NCI-H2227 treated with DMSO at 0.1 percent for 48 hours (cell line): Measurements from ENCODE around the gene CPLX1.
"Not testable (repeated sequence)": the region's sequence is repeated elsewhere in the genome, so short reads cannot be mapped to it uniquely, and the experiment has no call there.

Source experiments
- DNase-seq: peaks from one replicate; lab custom pipeline; 2025; lab: John Stamatoyannopoulos, UW

The CPLX1 gene

DNA sequence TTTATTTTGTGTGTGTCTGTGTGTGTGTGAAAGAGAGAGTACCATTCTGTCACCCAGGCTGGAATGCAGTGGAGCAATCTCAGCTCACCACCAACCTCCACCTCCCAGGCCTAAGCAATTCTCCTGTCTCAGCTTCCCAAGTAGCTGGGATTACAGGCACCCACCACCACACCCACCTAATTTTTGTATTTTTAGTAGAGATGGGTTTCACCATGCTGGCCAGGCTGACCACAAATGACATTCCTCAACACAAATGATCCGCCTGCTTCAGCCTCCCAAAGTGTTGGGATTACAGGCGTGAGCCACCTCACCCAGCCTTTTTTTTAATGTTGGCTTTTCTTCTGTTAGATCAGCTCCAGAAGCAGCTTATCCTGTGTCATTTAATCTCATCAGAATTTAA, 50.4 kb downstream of the CPLX1 start:
- DNase-seq = not testable (repeated sequence)

DNA sequence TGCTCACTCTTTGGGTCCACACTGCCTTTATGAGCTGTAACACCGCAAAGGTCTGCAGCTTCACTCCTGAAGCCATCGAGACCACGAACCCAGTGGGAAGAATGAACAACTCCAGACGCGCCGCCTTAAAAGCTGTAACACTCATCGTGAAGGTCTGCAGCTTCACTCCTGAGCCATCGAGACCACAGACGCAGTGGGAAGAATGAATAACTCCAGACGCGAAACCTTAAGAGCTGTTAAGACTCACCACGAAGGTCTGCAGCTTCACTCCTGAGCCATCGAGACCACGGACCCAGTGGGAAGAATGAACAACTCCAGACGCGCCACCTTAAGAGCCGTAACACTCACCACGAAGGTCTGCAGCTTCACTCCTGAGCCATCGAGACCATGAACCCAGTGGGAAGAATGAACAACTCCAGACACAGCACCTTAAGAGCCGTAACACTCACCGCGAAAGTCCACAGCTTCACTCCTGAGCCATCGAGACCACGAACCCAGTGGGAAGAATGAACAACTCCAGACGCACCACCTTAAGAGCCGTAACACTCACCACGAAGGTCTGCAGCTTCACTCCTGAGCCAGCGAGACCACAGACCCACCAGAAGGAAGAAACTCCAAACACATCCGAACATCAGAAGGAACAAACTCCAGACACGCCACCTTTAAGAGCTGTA, 51.4 kb downstream of the CPLX1 start:
- DNase-seq = not testable (repeated sequence)

DNA sequence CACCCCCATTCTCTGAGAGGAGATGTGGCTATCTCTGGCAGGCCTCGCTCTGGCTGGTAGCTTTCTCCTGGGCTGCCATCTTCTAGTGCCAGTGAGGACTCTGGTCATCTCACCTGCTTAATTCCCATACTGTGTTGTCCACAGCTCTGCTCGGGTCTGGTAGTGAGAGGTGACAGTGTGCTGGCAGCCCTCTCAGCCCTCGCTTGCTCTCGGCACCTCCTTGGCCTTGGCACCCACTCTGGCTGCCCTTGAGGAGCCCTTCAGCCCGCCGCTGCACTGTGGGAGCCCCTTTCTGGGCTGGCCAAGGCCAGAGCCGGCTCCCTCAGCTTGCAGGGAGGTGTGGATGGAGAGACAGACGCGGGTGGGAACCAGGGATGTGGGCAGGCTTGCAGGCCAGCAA, 52.7 kb downstream of the CPLX1 start:
- DNase-seq = no peak

DNA sequence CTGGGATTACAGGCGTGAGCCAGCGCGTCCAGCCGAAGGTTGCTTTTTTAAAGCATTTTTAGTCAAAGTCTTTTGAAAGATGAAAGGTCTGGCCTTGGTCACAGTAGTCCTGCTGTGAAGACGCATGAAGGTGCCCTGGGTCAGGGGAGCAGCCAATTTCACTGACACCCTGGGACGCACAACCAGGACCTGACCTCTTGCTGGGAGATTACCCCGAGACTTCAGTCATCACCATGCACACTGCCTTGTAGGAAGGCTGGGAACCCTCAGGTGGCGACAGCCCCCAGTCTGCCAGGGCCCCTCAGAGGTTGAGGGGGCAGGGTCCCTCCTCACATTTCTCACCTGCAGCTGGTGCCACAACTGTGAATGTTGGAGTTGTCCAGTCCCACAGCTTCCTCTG, 53.2 kb downstream of the CPLX1 start:
- DNase-seq = no peak

DNA sequence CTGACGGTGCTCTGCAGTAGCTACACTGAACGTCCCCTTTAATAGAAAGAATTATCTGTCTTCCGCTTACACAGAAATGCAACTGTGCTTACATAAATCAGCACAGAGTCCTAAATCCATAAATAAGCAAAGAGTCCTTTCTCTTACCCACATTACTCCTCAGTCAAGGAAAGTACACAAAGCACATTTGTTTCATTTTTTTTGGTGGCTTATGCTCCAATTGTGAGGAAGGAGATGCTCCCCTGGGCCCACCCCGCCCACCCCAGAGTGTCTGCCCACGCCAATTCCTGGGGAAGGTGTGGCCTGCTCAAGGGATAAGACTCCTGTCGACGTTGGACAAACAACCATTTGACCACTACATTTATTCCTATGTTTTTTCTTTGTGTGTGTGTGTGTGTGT, 53.8 kb downstream of the CPLX1 start:
- DNase-seq = no peak

DNA sequence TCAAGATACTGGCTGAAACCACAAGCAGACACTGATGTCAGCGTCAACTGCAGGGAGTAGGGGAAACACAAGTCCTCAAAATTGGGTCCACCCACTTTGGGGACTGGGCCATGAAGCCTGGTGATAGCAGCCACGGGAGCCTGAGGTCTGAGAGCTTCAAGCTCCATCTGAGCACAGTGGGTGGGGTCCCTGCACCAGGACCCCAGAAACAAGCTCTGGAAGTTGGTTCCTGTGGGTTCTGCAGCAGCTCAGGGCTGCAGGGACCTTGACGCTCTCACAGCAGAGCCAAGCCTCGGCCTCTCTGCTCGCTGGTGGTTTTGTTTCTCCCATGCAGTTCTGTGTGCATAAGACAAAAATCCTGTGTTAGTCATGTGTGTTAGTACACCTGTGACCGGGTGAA, 54.5 kb downstream of the CPLX1 start:
- DNase-seq = no peak

DNA sequence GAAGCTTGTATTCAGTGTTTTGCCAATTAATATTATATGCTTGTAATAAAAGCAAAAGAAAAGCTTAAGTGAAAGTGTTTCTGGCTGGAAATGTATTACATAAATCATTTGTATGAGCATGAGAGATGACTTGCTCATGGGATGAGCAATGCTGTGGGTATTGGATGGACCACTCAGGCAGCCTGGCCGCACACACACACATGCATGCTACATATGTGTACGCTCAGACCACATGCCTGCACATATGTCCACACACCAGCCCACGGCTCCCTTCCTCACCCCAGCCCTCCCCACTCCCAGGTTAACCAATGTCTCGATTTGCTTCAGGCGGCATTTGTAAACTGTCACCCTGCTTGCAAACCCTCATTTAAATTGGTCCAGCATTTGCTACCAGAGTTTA, 55.9 kb downstream of the CPLX1 start:
- DNase-seq = no peak

DNA sequence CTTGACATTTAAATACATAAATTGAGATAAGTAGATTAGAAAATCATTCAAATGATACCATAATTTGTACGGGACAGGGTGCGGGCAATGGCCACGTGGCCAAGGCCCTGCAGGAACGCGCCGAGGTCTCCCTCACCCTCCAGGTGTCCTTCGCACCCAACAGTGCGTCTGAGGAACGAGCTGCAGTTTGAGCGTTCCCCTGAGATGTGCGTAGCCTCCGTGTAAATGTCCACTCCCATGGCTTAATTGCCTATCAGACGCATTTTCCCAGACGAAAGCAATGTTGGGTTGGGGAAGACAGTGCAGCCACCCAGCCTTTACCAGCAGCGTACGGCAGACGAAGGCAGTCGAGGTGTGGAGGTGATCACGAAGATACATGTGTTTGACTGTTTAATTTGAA, 56.4 kb downstream of the CPLX1 start:
- DNase-seq = no peak

DNA sequence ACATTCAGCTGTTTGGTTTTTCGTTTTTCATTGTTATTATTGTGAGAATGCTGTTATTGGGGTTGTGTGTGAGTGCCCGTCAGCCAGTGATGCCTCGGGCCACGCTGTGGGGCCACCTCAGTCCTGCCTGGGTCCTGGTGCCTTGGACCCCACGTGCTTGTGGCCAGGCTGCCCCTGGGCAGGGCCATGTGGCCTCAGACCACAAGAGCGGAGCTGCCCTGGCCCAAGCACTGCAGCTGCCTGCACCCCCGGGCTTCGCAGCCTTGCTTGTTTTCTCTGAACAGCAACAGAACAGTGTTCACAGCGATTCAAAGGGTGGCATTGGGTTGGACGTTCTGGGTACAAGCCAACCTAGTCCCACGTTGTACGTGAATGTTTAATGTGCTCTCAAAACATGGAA, 56.9 kb downstream of the CPLX1 start:
- DNase-seq = no peak

DNA sequence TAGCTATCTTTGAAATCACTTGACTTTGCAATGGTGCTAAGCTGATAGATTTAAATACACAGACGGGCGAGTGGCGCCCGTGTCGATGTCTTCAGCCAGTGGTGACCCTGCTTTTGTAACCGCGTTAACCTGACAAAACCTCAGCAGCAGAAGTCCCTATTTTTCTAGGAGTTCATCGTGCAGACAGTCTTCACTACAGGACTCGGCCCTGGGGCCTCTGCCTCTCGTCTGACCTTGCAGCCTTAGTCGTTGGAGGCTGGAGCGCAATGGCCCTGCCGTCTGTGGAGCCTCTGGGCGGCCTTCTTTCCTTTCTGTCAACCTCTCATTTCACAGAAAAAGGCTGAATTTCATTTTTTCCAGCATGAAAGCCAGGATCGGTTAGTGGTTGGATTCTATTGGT, 57.9 kb downstream of the CPLX1 start:
- no peak for DNase-seq

DNA sequence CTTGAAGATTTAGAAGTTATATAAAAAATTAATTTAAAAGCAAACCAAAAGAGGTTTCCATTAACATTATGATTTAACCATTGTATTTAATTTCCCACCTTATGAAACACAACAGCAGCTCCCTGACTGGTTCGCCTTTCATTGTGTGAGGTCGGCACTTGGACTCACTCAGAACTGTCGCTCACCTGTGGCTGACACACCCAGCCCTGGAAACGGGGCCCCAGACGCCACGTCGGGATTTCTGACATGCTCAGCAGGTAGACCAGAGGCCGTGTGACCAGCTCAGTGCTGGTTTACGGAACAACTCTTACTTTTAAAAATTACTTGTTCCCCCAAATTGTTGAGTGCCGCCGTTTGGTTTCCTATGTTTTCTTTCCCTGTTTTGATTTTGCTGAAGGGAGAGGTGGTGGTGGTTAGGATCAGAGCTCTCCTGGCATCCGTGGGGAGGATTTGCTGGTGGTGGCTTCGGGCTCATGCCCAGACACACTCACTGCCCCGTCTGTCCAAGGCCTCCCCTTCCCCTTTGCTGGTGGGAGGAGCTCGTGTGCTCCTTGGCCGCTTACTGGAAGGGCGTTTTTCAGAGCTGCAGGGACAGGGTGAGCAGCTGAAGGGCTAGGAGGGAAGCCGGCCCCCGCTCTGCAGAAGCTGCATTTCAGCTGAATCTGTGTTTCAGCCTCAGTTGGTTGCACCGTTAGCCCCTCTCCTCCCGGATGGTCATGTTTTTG, 59.2 kb downstream of the CPLX1 start:
- DNase-seq = no peak

DNA sequence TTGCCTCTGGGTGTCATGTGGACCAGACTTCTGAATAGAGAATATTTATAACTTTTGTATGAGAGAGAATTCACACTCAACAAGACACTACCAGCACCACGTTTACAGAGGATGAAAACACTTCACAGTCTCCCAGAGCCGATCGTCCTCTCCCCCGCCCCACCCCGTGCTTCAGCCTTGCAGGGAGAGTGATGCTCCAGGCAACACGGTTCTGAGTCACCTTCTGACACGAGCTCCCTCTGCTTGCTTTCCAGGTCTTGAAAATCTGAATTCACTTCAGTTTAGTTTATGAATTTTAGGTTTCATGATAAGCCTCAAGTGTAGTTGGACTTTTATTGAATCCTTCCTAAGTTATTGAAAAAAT, 59.8 kb downstream of the CPLX1 start:
- DNase-seq = no peak

DNA sequence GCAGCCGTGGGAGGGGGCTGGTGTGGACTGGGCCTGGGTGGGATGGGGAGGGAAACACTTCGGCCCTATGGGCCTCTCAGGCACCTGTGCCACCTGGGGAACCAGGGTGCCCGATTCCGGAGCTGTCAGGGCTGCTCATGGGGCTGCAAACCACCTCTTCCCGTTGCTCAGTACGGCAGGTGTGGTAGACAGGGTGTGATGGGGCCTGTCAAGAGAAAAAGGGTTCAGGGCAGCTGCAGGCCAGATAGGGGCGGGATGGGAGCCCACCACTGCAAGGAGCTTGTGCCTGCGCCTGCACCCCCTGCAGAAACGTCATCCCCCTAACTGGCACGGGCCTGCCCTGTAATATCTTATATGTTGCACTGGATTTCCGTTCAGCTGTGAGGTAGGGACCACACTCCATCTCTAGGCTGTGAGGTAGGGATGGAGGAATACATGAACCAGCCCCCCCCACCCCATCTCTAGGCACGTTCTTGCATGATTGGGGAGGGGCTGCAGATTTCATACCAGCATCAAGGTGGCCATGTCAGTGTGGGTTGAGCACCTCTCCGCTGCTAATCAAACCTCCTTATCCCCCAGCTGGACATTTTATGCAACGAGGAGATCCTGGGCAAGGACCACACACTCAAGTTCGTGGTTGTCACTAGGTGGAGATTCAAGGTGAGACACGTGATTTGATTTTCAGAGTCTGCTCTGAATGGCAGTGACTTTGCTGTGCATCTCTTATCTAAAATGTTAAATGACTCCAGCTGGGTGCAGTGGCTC, 61.3 kb downstream of the CPLX1 start:
- no peak for DNase-seq

DNA sequence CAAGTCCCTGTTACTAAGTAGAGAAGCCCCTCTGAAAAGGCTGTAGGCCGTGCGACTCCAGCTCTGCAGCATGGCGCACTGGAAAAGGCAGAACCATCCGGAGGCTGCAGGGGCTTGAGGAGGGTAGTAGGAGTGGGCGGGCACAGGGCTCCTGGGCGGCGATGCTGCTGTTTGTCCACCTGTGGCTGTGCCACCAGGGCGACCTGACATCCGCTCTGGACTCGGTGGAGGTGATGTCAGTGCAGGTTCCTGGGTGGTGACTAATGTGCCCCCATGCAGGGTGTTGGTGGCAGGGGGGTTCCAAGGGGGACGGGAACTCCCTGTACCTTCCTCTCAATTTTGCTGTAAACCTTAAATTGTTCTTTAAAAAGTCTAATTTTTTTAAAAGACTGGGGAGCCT, 62.0 kb downstream of the CPLX1 start:
- no peak for DNase-seq

DNA sequence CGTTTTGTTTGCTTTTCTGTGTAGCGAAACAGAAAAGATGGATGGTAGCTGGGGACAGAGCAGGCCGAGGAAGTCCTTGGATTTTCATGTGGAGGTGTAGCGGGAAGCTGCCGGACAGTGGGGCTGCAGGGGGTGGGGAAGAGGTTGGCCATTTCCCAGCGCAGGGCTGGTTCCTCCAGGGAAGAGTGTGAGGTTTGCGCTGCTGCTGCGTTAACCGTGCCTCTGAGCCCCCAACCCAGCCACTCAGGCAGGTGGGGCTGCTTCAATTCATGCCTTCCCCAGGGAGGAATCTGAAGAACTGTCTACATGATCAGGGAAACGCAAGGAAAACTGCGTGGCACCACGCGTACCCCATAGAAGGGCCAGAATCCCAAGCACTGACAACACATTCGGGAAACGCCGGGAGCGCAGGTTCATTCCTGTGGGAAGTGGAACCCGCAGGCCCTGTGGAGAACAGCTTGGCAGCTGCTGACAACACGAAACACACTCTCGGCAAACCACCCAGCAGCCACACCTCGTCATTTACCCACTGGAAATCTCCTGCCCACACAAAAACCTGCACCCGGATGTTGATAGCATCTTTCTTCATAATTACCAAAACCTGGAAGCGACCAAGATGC, 62.6 kb downstream of the CPLX1 start:
- no peak for DNase-seq

DNA sequence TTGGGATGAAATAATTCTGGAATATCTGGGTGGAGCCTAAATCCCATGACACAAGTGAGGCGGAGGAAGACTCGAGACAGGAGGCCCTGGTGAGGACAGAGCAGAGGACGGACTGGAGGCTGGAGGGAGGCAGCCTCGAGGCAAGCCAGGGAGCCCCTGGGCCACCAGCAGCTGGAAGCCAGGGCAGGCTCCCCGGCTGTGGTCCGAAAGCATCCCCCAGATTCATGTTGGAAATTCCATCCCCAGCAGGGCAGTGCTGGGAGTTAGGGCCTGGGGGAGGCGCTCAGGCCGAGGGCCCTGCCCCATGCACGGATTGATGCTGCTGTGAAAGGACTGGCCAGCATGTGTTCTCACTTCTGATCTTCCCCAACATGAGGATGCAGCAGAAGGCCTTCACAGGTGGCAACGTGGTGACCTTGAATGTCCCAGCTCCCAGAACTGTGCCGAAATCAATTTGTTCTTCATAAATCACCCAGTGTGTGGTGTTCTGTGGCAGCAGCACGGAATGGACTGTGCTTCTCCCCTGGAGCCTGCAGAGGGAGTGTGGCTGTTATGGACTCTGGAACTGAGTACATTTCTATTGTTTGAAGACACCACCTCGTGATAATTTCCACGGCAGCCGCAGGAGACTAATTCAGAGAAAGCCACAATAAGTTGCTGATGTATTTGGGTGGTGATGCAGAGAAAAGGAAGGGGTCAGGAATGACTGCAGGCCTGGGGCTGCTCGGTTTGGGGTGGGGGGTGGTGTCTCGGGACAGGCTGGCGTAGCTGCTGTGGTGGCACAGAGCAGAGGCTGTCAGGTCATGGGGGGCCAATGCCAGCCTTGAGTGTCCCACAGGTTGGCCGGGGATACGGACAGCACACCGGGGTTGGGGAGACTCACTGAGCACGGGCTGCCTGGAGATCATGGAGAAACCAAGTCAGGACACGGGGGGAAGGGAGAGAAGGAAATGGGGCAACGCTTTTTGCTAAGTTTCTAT, 63.4 kb downstream of the CPLX1 start:
- no peak for DNase-seq

DNA sequence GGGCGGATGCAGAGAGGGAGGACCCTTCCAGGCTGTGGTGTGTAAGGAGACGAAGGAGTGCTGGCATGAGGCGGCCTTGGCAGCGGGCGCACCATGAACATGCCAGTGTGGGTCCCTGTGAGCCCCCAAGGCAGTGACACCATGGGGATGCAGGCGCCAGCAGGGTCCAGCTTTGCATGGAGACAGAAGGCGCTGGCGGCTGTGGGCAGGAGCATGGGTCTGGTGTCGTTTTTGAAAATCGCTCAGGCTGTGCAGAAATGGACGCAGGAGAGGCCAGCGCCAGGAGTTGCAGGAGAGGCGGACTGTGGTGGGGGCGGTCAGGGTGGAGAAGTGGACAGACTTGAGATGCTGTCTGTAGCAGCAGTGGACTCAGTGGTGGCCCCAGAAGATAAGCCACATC, 64.2 kb downstream of the CPLX1 start:
- DNase-seq = no peak

DNA sequence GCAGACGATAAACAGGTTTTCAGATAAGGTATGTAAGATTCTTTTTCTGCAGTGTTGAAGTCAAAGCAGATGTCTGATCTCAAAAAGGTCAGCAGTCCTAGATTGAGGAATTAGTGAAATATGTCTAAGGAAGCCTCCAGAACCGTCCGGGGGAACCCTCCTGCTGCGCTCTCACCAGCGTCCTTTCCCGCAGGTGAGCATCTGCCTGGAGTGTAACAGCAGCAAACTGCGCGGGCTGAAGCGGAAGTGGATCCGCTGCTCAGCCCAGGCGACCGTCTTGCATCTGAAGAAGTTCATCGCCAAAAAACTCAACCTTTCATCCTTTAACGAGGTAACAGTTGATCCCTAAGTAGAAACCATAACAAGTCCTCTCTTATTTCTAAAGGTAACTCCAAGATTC, 64.8 kb downstream of the CPLX1 start:
- no peak for DNase-seq

DNA sequence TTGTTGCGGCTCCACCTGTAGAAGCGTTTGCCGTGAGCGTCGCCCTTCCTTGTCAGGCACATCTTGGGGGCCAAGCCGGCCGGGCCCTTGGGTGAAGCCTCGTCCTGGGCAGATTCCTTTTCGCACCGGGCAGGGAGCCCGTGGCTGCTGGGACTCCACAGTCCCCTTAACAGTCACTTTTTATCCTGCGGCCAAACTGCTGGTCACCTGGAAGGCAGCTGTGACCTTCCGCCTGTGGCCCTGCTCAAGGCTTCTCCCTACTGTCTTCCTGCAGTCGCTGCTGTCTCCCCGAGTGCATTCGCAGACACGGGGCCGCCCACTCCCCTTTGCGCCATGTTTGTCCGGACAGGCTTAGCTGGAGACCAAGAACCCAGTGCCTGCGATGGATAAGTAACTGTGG, 65.3 kb downstream of the CPLX1 start:
- no peak for DNase-seq

DNA sequence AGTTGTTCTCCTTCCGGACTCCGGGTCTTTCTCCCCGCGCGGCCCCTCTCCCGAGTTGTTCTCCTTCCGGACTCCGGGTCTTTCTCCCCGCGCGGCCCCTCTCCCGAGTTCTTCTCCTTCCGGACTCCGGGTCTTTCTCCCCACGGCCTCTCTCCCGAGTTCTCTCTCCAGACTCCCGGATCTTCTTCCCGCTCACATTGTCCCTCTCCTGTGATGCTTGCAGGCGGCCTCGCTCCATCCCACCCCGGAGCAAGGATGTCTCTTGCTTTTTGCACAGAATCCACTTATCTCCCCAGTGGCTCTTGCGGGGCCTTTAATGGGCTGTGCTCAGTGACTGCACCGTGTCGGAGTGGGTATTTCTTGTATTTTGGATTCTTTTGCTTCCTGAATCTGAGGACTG, 66.1 kb downstream of the CPLX1 start:
- DNase-seq = not testable (repeated sequence)

DNA sequence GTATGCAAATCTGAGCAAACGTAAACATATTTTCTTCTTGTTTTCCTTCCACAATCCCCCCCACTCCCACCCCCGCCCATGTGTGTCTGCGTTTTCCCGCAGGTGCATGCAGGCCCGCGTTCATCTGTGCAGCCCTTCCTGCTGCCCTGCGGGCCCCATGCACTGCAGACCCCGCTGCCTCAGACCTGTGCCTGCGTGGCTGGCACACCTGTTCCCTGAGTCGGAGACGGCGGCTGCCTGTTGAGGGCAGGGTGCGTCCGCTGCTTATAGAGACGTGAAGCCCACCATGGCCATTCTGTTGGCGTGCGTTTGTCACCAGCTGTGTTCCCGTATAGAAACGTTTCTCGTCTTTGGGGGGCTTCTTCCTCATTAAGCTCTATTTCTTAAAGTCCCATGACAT, 68.8 kb downstream of the CPLX1 start:
- DNase-seq = no peak
